ENCODE data around the gene KRTAP5-7.

The KRTAP5-7 gene

GRCh38 chr11:71495286-71496230, 31.5 kb upstream of the KRTAP5-7 start:
- DNase-seq (ENCODE audit: low read depth in 2 of 2), result no peak

- DNase-seq (ENCODE audit: low read depth in 2 of 2), result no peak
These were observed 30.6 kb upstream of the KRTAP5-7 start for GRCh38 chr11:71496421-71496820.

- no peak for DNase-seq (ENCODE audit: low read depth in 2 of 2)
These were observed 29.0 kb upstream of the KRTAP5-7 start for GRCh38 chr11:71498091-71498490.

GRCh38 chr11:71499125-71499524, 27.9 kb upstream of the KRTAP5-7 start:
- DNase-seq (ENCODE audit: low read depth in 2 of 2), result no peak

- no peak for DNase-seq (ENCODE audit: low read depth in 2 of 2)
These were observed 27.5 kb upstream of the KRTAP5-7 start for GRCh38 chr11:71499546-71499945.

GRCh38 chr11:71500601-71501021, 26.5 kb upstream of the KRTAP5-7 start:
- no peak for DNase-seq (ENCODE audit: low read depth in 2 of 2)

GRCh38 chr11:71501071-71501985, 25.7 kb upstream of the KRTAP5-7 start:
- DNase-seq (ENCODE audit: low read depth in 2 of 2), result no peak

- DNase-seq (ENCODE audit: low read depth in 2 of 2), result no peak
These were observed 25.0 kb upstream of the KRTAP5-7 start for GRCh38 chr11:71502026-71502425.

GRCh38 chr11:71502871-71503435, 24.1 kb upstream of the KRTAP5-7 start:
- DNase-seq (ENCODE audit: low read depth in 2 of 2), result no peak

GRCh38 chr11:71504531-71504930, 22.5 kb upstream of the KRTAP5-7 start:
- no peak for DNase-seq (ENCODE audit: low read depth in 2 of 2)

GRCh38 chr11:71505001-71505400, 22.1 kb upstream of the KRTAP5-7 start:
- no peak for DNase-seq (ENCODE audit: low read depth in 2 of 2)

GRCh38 chr11:71505781-71506180, 21.3 kb upstream of the KRTAP5-7 start:
- no peak for DNase-seq (ENCODE audit: low read depth in 2 of 2)

GRCh38 chr11:71507102-71507501, 20.0 kb upstream of the KRTAP5-7 start:
- no peak for DNase-seq (ENCODE audit: low read depth in 2 of 2)

- DNase-seq (ENCODE audit: low read depth in 2 of 2), result no peak
These were observed 8.3 kb upstream of the KRTAP5-7 start for GRCh38 chr11:71518506-71519471.

- no peak for DNase-seq (ENCODE audit: low read depth in 2 of 2)
These were observed 7.5 kb upstream of the KRTAP5-7 start for GRCh38 chr11:71519546-71519945.

- DNase-seq (ENCODE audit: low read depth in 2 of 2), result no peak
These were observed 1.7 kb upstream of the KRTAP5-7 start for GRCh38 chr11:71525188-71525937.

- DNase-seq (ENCODE audit: low read depth in 2 of 2), result no peak
These were observed 1.1 kb upstream of the KRTAP5-7 start for GRCh38 chr11:71525938-71526495.

GRCh38 chr11:71527576-71528210, 626 bp downstream of the KRTAP5-7 start:
- no peak for DNase-seq (ENCODE audit: low read depth in 2 of 2)

- no peak for DNase-seq (ENCODE audit: low read depth in 2 of 2)
These were observed 3.5 kb downstream of the KRTAP5-7 start for GRCh38 chr11:71530602-71531001.

Data from stimulated activated CD4-positive, alpha-beta T cell treated with anti-CD3 and anti-CD28 coated beads, Interleukin-1b, Interleukin-23, amount 100 ng/mL, for 4 hours (primary cell).